GM12864 (cell line): Measurements from ENCODE around the gene PLXDC2.

Experiments used
- DNase-seq: peaks from one replicate; pipeline ENCODE4 v3.0.0-alpha.2; 2011; ENCODE audit warnings: low read depth
- H3K4me3 ChIP-seq: 2 replicates; pipeline ENCODE4 v1.5.1; 2011; ENCODE audit warnings: mild to moderate bottlenecking, low read depth, low read length, control low read depth
- CTCF ChIP-seq: IDR thresholded peaks from 2 replicates; pipeline ENCODE4 v1.5.1; 2011; ENCODE audit warnings: low read depth, mild to moderate bottlenecking, moderate library complexity, low read length, control low read depth, inconsistent platforms; ENCODE audit errors: missing control alignments

The PLXDC2 gene

GRCh38 chr10:20237586-20237985 lies 421.4 kb downstream of the PLXDC2 start:
- no peak for TF ChIP-seq CTCF
- no peak for DNase-seq
- no peak overlapping the region for H3K4me3 ChIP-seq

DNA sequence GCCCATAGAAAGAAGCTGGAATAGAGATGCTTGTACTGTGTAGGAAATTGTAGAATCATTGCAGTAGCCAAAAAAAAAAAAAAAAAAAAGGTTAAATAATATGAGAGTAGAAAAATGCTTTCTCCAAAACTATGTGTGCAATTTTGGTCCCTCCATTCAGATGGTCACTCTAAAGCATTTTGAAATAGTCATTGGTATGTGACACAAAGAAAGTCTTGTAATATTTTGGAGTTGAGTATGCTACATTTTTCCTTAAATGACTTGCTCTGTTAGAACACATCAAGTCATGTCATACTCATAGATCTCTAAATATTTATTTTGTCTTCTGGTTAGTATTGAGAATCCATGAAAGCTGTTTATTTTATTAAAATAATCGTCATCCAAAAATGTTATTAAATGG lies 424.4 kb downstream of the PLXDC2 start:
- no peak for TF ChIP-seq CTCF
- no peak overlapping the region for H3K4me3 ChIP-seq
- no peak for DNase-seq

GRCh38 chr10:20247454-20247853 lies 431.2 kb downstream of the PLXDC2 start:
- no peak overlapping the region for H3K4me3 ChIP-seq
- TF ChIP-seq CTCF = no peak
- no peak for DNase-seq

- no peak for DNase-seq
- no peak for TF ChIP-seq CTCF
- no peak overlapping the region for H3K4me3 ChIP-seq
Measured at GRCh38 chr10:20247891-20248708, 431.9 kb downstream of the PLXDC2 start.

DNA sequence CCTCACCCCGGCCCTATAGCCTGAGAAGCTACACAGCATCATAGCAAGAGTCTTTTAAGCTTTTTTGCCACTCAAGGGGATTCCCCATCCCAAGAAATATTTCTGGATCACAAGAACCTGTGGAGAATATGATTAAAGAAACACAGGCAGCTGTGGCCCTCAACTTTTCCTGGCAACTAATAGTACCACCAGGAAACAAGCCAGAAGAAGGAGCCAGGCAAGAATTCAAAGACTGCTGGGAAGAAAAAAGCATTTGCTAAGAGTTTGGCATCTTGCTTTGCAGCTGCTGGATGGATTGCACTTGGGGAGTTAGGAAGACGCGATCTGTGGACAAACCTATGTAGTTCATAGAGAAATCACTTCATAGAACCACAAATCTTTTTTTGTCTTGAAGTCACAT lies 437.8 kb downstream of the PLXDC2 start:
- TF ChIP-seq CTCF = no peak
- no peak for DNase-seq
- H3K4me3 ChIP-seq = no peak overlapping the region

DNA sequence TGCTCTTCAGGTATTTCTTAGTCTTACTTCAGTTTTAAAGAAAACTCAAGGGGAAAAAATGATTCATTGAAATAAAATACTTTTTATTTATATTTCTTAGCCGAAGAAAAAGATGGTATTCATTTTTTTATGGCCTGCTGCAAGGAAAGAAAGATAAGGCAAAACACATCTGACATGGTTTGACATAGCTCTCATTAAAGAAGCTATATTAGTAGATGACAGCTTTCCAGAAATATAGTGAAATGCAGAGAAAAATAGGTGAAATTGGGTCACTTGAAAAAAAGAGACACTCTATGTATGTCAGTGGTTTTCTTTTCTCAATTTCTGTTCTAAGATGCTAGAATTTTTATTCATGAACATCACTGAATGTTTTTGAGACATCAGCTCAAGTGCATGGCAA lies 438.3 kb downstream of the PLXDC2 start:
- H3K4me3 ChIP-seq = no peak overlapping the region
- no peak for TF ChIP-seq CTCF
- no peak for DNase-seq

DNA sequence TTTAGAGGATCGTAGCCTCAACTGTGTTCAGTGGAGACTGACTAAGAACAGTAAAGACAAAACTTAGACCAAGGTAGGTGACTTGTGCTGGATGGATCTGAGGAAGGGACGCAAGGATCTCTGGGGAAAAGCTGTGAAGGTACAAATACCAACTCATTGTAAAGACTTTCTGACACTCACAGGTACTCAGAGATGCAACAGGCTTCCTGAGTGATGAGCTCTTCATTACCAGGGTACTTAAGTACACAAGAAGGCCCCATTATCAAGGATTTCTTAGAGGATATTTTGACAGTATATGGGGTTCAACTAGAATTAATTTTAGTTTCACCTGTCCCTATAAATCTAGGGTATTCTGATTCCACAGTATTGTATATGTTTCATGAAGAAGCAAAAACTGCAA lies 440.7 kb downstream of the PLXDC2 start:
- no peak for TF ChIP-seq CTCF
- DNase-seq = no peak

More for the DNA sequence above, 440.7 kb downstream of the PLXDC2 start:
- H3K4me3 ChIP-seq = no peak overlapping the region
